GM23338 (cell line): ENCODE measurements around the gene ABL1. TPM values are rescaled to one million over a fixed set of nuclear protein-coding genes. Genes with fewer than 3 reads are reported as not detected.

Experiments used
- CREB1 ChIP-seq: fragments of 250-450 bp; sonication (Bioruptor Pico); IDR thresholded peaks from 2 replicates; pipeline ENCODE4 v1.5.0; 2020; ENCODE audit warnings: low read depth, mild to moderate bottlenecking, moderate library complexity
- CTCF ChIP-seq, 2 experiments: fragments of 200-600 bp in 1 of 2; sonication (generic) in 1 of 2; conservative IDR thresholded peaks; 2 replicates each; pipeline versions ENCODE4 v1.5.1 to v1.6.1; 2016 to 2017; ENCODE audit warnings: antibody characterized with exemption in 2 of 2, low read depth in 2 of 2, mild to moderate bottlenecking in 2 of 2, moderate library complexity in 1 of 2
- EZH2 ChIP-seq: fragments of 200-600 bp; sonication (generic); IDR thresholded peaks from one replicate; pipeline ENCODE4 v1.8.0; 2017; ENCODE audit warnings: antibody characterized with exemption, mild to moderate bottlenecking, low read depth; ENCODE audit not compliant: unreplicated experiment
- JUNB ChIP-seq: IDR thresholded peaks from one replicate; pipeline ENCODE4 v1.6.1; 2016; ENCODE audit warnings: antibody characterized with exemption; ENCODE audit not compliant: unreplicated experiment
- STAT1 ChIP-seq: IDR thresholded peaks from one replicate; pipeline ENCODE4 v1.6.1; 2016; ENCODE audit warnings: antibody characterized with exemption; ENCODE audit not compliant: unreplicated experiment
- ZNF114 ChIP-seq: fragments of 250-450 bp; sonication (Bioruptor Pico); IDR thresholded peaks from 2 replicates; pipeline ENCODE4 v1.5.0; 2020; ENCODE audit warnings: mild to moderate bottlenecking, moderate library complexity
- polyA plus RNA-seq: library from polyadenylated mRNA; unstranded; fragments of >200 nt; fragmentation: Nextera tagmentation; extraction: Ambion mirVana; gene quantifications from 2 replicates; pipeline ENCODE4 v1.2.1, GENCODE V29; 2016
- total RNA-seq: library from RNA; depleted of rRNA; stranded (reverse); fragments of >200 nt; shearing (Covaris generic); gene quantifications from 2 replicates; pipeline ENCODE4 v1.2.3, GENCODE V29; 2014
- TF ChIP-seq, protein P1 (sequence below): fragments of 250-450 bp; sonication (Bioruptor Pico); IDR thresholded peaks from 2 replicates; pipeline ENCODE4 v1.5.0; 2020; ENCODE audit warnings: mild to moderate bottlenecking, moderate library complexity
- TF ChIP-seq, protein P2 (sequence below): IDR thresholded peaks from 2 replicates; pipeline ENCODE4 v1.6.1; 2016; ENCODE audit warnings: antibody characterized with exemption

The ABL1 gene
- total and polyA plus RNA-seq, 2 experiments from 2014 or later = 20.7 to 85.1 TPM

DNA sequence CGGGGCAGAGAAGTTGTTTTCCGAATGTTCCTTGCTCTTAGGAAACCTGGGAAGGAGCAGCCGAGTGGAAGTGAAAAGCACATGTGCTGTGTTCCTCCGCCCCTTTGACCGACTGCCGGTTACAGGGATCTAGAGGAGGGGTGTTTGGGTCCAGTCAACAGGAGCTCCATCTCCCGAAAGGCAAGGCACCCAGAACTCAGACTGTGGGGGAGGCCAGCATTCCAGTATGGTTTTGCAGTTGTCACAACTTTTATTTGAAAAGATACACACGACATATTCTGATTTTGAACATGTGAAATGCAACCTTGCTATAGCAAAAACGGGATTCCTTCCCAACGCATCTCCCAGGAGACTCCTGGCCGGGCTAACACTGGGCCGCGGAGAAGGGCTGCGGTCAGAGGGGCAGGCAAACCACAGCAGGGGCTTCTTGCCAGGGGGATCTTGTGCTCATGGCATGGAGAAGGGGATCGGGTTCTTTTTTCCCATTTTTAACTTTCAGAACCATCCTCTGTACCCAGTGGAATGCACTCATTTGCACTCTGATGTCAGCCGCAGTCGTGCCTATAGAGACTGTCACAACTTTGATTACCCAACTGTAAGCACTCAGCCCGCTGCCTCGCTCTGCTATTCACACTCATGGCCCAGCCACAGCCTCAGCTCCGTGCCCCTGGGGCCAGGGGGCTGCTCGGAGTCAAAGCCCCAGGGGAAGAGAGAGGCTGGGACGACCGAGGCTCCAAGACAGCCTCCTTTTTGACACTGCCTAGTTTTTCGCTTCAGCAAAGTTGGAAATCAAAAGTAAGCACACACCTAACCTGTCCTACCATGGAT lies 57.6 kb downstream of the ABL1 start (continued):
- TF ChIP-seq, protein P1, sequence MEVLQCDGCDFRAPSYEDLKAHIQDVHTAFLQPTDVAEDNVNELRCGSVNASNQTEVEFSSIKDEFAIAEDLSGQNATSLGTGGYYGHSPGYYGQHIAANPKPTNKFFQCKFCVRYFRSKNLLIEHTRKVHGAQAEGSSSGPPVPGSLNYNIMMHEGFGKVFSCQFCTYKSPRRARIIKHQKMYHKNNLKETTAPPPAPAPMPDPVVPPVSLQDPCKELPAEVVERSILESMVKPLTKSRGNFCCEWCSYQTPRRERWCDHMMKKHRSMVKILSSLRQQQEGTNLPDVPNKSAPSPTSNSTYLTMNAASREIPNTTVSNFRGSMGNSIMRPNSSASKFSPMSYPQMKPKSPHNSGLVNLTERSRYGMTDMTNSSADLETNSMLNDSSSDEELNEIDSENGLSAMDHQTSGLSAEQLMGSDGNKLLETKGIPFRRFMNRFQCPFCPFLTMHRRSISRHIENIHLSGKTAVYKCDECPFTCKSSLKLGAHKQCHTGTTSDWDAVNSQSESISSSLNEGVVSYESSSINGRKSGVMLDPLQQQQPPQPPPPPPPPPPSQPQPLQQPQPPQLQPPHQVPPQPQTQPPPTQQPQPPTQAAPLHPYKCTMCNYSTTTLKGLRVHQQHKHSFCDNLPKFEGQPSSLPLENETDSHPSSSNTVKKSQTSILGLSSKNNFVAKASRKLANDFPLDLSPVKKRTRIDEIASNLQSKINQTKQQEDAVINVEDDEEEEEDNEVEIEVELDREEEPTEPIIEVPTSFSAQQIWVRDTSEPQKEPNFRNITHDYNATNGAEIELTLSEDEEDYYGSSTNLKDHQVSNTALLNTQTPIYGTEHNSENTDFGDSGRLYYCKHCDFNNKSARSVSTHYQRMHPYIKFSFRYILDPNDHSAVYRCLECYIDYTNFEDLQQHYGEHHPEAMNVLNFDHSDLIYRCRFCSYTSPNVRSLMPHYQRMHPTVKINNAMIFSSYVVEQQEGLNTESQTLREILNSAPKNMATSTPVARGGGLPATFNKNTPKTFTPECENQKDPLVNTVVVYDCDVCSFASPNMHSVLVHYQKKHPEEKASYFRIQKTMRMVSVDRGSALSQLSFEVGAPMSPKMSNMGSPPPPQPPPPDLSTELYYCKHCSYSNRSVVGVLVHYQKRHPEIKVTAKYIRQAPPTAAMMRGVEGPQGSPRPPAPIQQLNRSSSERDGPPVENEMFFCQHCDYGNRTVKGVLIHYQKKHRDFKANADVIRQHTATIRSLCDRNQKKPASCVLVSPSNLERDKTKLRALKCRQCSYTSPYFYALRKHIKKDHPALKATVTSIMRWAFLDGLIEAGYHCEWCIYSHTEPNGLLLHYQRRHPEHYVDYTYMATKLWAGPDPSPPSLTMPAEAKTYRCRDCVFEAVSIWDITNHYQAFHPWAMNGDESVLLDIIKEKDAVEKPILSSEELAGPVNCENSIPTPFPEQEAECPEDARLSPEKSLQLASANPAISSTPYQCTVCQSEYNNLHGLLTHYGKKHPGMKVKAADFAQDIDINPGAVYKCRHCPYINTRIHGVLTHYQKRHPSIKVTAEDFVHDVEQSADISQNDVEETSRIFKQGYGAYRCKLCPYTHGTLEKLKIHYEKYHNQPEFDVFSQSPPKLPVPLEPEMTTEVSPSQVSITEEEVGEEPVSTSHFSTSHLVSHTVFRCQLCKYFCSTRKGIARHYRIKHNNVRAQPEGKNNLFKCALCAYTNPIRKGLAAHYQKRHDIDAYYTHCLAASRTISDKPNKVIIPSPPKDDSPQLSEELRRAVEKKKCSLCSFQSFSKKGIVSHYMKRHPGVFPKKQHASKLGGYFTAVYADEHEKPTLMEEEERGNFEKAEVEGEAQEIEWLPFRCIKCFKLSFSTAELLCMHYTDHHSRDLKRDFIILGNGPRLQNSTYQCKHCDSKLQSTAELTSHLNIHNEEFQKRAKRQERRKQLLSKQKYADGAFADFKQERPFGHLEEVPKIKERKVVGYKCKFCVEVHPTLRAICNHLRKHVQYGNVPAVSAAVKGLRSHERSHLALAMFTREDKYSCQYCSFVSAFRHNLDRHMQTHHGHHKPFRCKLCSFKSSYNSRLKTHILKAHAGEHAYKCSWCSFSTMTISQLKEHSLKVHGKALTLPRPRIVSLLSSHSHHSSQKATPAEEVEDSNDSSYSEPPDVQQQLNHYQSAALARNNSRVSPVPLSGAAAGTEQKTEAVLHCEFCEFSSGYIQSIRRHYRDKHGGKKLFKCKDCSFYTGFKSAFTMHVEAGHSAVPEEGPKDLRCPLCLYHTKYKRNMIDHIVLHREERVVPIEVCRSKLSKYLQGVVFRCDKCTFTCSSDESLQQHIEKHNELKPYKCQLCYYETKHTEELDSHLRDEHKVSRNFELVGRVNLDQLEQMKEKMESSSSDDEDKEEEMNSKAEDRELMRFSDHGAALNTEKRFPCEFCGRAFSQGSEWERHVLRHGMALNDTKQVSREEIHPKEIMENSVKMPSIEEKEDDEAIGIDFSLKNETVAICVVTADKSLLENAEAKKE (CRISPR knock-in tag) = no peak
- TF ChIP-seq STAT1 = no peak
- no peak for TF ChIP-seq EZH2
- TF ChIP-seq, protein P2, sequence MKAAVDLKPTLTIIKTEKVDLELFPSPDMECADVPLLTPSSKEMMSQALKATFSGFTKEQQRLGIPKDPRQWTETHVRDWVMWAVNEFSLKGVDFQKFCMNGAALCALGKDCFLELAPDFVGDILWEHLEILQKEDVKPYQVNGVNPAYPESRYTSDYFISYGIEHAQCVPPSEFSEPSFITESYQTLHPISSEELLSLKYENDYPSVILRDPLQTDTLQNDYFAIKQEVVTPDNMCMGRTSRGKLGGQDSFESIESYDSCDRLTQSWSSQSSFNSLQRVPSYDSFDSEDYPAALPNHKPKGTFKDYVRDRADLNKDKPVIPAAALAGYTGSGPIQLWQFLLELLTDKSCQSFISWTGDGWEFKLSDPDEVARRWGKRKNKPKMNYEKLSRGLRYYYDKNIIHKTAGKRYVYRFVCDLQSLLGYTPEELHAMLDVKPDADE = no peak
- no peak for TF ChIP-seq CTCF (conservative IDR thresholded peaks at IDR 0.05; ENCODE audit: low read depth in 2 of 2)
- no peak for TF ChIP-seq CREB1 (CRISPR knock-in tag)
- TF ChIP-seq JUNB = no peak
- TF ChIP-seq ZNF114 (CRISPR knock-in tag) = no peak
